HG03025 (cell line): ENCODE data around the gene SYT13.

Experiments
- ATAC-seq: cut with Tn5 transposase; IDR thresholded peaks from one replicate; pipeline ENCODE4 v1.9.1; 2021; ENCODE audit warnings: mild to moderate bottlenecking, moderate library complexity; ENCODE audit not compliant: unreplicated experiment, low FRiP score

SYT13 gene

GRCh38 chr11:45278714-45279113, 7.4 kb downstream of the SYT13 start:
- no peak for ATAC-seq

DNA sequence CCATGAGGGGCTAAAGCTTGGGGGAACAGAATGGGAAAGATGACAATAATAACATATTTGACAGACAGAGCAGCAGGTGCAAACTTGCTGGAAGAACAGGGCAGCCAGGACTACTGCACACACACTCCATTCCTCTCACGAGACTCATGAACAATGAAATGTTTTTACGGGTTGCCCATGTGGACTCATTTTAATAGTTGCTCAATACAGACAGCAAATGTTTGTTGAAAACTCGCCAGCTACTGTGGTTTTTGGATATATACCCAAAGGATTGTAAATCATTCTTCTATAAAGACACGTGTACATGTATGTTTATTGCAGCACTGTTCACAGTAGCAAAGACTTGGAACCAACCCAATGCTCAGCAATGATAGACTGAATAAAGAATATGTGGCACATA, 10.3 kb downstream of the SYT13 start:
- ATAC-seq, result no peak

DNA sequence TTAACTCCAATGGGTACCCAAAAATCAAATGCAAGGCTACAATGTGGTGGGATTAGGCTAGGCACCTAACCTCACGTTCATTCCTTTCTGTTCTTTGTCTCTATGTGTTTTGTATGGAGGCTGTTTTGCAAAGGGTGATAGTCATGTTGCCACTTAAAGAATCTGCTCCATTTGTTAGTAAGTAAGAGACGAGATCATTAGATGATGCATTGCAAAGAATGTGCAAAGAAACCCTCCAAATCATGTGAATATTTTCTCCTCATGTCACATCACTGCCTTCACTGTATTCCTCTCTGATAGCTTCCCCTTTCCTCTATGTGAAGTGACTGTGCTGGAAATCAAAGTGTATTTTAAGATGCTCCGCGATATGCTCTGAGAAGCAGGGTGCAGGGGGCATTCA, 11.9 kb downstream of the SYT13 start:
- ATAC-seq, result no peak

DNA sequence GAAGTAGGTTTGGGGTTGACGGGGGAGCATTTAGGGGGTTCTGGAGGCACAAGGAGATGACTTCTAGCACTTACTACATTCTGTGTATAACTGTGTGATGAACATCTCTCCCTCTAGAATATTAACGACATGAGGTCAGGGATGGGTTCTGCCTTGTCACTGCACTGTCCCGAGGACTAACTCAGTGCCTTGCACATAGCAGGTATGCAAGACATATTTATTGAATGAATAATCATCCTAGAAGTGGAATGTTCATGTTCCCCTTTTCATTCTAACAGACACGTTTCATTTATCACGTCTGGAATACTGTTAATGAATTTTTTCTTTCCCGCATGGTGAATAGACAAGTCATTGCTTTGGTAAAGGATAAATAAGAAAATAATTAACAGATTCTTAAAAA, 12.6 kb downstream of the SYT13 start:
- no peak for ATAC-seq

DNA sequence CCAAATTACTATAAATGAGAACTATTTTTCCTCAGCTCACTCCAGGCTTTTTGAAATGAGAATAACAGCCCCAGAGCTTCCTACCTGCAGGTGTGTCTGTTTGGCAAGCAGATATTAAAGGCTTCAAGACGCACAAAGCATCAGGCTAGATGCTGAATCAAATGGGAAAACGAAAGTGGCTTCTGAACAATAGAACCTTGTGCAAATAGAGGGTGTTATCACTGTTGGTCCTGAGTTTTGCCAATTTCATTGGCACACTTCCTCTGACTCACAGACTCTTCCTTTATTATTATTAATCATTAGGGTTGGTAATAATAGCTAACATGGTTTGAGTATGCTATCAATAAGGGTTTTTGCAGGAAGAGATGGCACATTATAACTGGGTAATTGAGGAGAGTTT, 13.4 kb downstream of the SYT13 start:
- no peak for ATAC-seq

- ATAC-seq, result no peak
Observed at GRCh38 chr11:45270946-45271716, 15.0 kb downstream of the SYT13 start.

DNA sequence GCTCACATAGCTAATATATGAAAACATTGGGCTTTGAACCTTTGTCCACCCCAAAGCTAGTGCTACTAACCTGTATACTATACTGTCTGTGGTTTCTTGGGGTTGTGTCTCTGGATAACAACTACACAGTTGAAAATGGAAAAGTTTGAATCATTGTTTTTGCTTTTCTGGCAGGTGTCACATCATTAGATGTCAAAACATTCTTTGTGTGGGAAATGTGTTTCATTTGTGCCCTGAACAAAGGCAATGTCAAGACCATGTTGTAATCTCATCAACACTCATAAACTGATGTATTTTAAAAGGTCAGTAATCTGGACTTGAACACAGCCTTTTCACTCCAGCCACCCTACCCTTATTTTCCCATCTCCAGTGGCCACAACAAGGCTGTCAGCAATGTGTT, 16.5 kb downstream of the SYT13 start:
- ATAC-seq, result no peak

DNA sequence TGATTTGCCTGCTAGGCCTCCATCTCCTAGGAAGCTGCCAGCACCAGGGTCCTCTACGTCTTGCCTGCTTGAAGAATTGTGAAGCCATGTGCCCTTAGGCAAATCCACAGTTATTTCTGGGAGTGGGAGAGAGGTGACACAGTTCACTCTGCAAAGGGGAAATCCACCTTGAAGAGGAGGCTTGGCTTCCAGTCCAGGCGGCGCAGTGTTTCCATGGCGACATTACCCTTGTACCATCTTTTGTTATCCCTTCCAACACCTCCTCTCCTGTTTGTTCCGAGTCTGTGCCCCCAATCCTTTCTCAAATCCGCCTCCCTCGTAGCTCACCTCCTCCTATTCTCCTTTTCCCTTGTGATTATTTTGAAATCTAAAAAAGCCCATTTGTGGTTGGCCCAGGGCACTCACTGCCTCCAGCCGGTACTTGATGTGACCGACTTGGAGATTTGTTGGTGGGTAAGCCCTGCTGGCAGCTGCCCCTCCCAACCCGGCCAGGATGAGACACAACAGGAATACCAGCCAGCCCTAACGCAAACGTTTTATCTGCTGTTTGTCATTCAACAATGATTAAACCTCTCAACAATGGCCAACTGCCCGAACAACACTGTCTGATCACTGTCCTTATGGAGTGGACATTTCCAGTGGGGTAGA, 18.4 kb downstream of the SYT13 start:
- no peak for ATAC-seq

DNA sequence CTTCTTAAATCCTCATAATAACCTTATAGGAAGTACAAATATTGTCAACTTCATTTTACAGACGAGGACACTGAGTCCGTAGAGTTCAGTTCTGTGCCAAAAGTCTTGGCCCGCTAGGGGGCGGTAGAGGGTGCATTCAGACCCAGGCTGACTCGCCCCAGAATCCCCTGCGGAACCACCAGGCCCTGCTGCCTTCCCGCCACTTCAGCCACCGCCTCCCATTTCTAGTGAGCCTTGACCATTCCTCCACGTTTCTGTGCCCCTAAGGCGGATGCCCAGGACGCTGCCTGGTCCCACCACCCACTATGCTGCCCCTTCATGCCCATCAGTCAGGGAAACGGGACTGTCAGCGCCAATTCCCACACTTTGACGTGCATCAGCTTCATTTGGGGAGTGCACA, 19.1 kb downstream of the SYT13 start:
- ATAC-seq, result no peak

DNA sequence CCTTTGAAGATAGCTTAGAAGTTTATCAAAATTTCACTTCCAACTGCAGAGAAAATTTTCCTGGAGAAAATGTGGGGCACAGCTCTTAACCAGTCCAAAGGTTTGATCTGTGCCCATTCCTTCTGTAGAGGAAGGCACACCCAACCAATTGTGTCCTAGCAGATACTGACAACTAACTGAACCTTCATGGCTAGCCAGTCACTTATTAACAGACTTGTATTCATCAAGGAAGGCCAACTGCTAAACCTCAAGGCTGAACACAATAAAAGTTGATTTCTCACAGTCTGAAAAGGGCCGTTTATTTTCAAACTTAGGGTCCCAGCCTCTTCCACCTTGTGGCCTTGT, 19.5 kb downstream of the SYT13 start:
- no peak for ATAC-seq

DNA sequence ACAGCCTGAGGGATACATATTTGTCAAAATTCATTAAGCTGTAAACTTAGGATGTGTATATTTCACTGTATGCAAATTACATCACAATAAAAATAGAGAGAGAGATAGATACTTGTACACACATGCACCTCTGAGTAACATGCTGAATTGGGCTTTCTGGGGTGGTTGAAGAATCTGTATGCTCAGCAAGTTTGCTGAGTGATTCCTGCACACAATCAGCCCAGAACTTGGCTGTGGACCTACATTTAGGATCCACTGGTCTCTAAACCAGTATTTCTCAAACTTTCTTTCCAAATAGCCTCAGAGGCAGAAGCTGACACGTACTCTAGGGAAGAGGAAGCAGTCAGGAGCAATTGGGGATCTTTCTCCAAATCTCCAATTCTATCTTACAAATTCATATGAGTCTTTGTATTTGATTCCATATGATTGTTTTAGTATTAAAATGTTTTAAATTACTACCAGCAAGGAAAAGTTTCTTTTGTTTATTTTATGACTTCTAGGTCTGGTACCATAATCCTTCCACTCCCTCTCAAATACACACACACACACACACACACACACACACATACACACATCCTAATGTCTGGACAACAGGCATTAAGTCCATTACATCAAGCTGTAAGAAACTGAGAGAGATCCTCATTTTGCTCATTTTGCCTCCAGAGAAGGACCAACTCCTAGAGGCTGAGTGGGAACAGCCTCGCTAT, 20.0 kb downstream of the SYT13 start:
- ATAC-seq, result no peak

- no peak for ATAC-seq
Observed at GRCh38 chr11:45264839-45265515, 21.2 kb downstream of the SYT13 start.

DNA sequence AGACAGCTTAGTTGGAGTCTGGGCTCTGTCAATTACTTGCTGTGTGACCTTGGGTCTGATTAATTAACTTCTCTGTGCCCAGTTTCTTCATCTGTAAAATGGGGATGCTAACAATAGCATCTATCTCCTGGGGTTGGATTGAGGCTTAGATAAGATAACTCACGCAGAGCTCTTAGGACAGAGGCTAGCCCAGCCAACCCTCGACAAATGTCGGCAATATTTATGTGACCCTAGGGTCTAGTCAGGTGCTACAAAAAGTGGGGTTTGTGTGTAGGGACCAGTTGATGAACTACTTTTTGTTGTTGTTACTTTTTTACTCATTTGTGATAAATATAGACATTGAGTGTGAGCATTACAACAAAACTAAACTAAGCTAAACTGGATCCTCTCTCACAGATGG, 22.4 kb downstream of the SYT13 start:
- no peak for ATAC-seq

DNA sequence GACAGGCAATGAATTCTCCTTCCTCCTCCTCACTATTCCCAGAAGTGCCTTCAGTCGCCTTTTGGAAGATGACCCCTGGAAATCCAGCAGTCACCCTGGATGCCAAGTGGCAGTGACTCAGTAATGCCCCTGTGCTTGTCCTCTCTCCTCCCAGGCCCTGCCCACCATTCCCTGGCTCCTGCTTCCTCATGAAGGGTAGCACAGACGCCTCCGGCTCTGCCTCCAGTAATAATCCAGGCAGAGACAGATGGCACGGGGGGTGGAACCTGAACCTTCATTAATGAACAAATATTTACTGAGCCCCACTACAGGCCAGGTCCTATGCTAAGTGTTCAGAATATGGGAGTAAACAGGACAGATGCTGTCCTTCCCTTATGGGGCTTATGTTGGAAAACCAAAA, 23.2 kb downstream of the SYT13 start:
- ATAC-seq, result no peak

DNA sequence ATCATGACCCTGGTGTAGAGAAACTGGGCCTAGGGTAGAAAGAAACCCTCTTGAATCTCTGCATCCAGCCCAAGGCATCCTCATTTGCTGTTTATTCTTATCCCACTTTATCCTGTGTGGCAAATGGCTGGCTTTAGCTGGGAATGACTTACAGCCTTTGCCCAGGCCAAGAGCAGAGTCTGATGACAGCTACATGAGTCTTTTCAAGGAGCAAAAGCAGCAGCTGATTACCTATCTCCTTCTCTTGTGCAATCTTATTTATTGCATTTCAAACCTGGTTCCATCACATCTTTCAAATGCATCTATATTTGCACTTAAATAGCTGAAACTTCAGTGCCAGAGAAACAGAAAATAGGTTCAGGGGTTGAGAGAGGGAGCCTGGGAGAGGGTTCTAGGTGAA, 26.1 kb downstream of the SYT13 start:
- no peak for ATAC-seq

- no peak for ATAC-seq
Observed at GRCh38 chr11:45259592-45259991, 26.5 kb downstream of the SYT13 start.

GRCh38 chr11:45258982-45259530, 27.1 kb downstream of the SYT13 start:
- no peak for ATAC-seq

GRCh38 chr11:45254070-45254469, 32.1 kb downstream of the SYT13 start:
- ATAC-seq, result no peak

DNA sequence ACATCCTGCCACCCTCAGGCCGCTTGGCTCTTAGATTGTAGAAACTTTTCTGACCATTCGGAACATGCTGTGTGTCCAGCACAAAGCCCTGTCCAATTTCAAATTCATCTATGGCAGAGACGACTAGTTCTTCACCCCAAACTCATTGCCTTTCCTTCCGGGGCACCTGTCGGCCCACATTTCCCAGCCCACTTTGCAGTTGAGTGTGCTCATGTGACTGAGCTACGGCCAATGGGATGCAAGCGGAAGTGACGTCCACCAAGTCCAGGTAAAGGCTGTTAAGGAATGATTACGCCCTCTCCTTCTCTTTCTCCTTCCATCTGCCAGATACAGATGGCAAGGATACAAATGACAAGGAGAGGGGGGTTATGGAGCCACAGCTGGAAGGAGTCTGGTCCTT, 32.5 kb downstream of the SYT13 start:
- ATAC-seq, result no peak

DNA sequence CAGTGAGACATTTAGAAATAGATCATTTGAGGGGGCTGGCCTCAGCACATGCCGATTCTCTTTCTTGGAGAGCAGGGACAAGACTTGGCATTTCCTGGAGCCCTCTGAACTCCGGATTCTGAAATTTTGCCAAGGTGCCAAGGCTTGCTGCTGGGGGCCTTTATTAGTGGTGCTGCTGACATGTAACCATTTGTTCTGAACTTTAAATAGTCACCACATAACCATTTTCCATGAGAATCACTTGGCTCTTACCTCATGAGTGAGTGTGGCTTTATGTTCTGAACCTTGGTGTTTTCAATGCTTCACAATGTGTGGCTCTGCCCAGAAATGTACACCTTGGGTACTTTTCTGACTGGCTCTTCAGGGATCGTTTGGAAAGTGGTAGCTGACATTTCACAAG, 33.3 kb downstream of the SYT13 start:
- no peak for ATAC-seq
